ENCODE measurements around the gene TMEM184A. TPM values are rescaled to one million over a fixed set of nuclear protein-coding genes. Genes with fewer than 3 reads are reported as not detected.

TMEM184A gene
- 0.08 TPM for polyA plus RNA-seq

DNA sequence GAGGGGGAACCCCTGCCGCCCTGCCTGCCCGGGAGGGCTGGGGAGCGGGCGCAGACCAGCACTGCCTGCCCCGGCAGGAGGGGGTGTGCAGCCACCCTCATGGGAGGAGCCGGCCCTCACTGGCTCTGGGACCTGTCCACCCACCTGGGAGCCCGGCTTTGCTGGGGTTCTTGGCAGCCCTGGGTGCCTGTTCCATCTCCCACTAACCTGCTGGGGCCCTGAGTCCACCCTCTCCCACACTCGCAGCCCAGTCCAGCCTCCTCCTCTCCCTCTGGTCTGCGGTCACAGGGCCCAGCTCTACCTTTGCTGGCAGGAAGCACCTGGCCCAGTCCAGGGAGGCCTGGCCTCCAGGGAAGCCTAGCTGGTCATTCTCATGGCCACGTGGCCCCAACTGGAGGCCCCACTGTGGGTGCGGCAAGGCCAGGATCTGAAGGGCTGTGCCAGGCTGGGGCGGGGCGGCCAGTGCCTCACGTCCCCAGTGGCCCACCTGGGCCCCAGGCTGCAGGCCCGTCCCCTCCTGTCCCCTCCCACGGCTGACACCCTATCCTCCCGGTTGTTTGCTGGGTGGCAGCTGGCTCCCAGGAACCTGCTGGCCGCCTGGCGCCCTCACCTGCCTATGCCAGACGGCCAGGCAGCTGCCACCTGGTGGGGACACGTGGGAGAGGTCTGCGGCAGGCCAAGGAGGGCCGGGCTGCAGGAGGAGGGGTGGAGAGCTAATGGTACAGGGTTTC, at the start of gene TMEM184A:
TSS of gene TMEM184A (minus strand) at position 393 of the 731 bp plus-strand sequence. CDS start 721 bp downstream, outside the sequence.
- H3K36me3 Mint-ChIP-seq: no peaks in the 10 kb centered on the region
- no peak within 1 kb of the TSS for H3K4me3 Mint-ChIP-seq
- H3K27ac Mint-ChIP-seq: peak within 1 kb of the TSS in 1 of 3 donors; percentile 47
- H3K27me3 Mint-ChIP-seq: peaks cover 2% of the 10 kb centered on the region
- no peaks in the 10 kb centered on the region for H3K9me3 Mint-ChIP-seq
- peaks cover 0 to 2% (median 0%) of the 10 kb centered on the region in 3 donors for H3K4me1 Mint-ChIP-seq

DNA sequence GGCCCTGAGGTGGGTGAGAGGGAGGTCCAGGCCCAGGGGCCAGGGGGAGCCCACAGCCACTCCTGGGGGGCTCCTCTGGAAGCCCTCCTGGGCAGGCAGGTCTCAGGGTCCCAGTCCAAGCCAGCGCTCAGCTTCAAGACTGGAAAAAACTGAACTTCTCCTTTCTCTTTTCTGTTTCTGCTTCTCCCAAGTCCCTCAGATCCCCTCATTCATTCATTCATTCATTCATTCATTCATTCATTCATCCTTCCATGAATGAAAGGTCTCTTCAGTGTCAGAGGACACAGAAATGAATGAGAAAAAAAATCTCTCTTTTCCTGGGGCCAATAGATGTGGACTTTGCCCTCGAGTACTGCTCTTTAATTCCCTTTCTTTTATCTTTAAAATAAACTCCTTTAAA, 48.4 kb upstream of the TMEM184A start:
- no peaks in the 10 kb centered on the region for H3K9me3 Mint-ChIP-seq
- H3K36me3 Mint-ChIP-seq: no peaks in the 10 kb centered on the region
- H3K27me3 Mint-ChIP-seq: peaks cover 9% of the 10 kb centered on the region
- H3K27ac Mint-ChIP-seq: no peak overlapping the region
- H3K4me1 Mint-ChIP-seq: no peaks in the 10 kb centered on the region
- no peak overlapping the region for H3K4me3 Mint-ChIP-seq

DNA sequence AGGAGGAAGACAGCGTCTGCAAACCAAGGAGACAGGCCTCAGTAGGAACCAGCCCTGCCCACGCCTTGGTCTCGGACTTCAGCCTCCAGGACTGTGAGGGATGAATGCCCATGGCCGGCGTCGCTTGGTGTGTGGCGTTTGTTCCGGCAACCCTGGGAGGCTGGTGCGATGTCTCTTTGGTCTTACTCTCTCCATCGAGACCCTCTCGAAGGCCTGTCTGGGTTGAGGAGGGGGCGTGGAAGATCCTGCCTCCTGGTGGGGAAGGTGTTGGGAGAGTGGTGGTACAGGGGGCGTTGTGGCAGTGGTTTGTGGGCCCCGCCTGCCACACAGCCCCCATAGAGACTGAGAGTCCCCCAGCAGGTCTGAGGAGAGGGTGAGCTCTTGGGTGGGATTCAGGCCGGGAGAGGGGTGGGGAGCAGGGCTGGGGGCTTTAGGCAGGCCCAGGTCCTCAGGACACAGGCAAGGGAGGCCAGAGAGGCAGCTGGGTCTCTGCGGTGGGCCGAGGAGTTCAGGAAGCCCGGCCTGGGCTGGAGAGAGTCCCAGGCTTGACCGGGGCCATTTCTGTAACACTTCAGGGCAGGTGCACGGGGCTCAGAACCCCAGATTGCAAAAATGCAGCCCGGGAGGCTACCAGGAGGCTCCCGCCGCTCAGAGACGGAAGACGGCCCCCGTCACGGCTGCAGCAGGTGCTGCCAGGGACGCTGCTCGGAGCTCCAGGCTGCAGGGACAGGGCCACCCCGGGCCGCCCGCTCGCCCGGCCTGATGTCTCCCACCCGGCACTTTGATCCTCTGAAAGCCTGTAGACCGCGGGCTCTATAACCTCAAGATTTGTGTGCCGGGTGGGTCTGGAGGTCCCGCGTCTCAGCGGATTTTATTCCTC, 47.6 kb upstream of the TMEM184A start:
- Mint-ChIP-seq H3K9me3 (no peaks in the 10 kb centered on the region), H3K27ac (no peak overlapping the region), H3K4me1 (no peaks in the 10 kb centered on the region), H3K36me3 (no peaks in the 10 kb centered on the region), H3K4me3 (no peak overlapping the region), H3K27me3 (peaks cover 4% of the 10 kb centered on the region)

DNA sequence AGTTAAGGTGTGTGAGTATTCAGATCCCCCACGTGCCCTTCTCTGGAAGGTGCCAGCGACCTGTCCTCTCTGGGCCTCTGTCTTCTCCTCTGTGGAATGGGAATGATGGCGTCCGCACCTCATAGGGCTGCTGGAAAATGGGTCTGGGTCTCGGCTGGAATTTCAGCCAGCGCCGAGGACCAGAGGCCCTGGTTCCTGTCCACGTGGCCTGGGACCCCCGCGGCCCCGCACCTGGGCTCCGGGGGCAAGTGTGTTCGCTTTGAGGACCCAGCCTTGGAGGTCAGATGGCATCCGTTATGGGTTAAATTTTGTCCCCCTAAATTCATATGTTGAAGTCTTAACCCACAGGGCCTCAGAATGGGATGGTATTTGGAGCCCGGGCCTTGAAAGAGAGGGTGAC, 46.4 kb upstream of the TMEM184A start:
- Mint-ChIP-seq H3K27me3 (peaks cover 4% of the 10 kb centered on the region), H3K9me3 (no peaks in the 10 kb centered on the region), H3K36me3 (no peaks in the 10 kb centered on the region), H3K4me3 (no peak overlapping the region), H3K27ac (no peak overlapping the region), H3K4me1 (no peaks in the 10 kb centered on the region)

DNA sequence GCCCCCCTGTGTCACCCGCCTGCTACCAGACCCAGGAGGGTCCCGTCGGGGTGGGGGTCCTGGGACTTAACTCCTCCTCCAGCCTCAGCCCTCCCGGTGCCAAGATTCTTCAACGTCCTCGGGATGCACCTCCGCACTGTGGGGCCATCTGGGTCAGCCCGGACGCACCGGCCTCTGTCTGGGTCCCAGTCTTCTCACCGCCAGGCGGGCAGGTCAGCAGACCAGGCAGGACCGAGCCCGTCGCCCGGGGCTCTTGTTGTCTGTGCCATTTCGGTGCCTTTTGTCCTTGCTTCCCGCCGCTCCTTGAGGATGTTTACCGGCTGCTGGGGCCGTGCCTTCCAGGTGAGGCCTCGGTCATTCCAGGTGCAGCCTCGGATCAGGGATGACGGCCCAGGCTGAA, 46.0 kb upstream of the TMEM184A start:
- Mint-ChIP-seq H3K9me3 (no peaks in the 10 kb centered on the region), H3K27ac (no peak overlapping the region), H3K4me1 (no peaks in the 10 kb centered on the region), H3K27me3 (peaks cover 4% of the 10 kb centered on the region), H3K36me3 (no peaks in the 10 kb centered on the region), H3K4me3 (no peak overlapping the region)

DNA sequence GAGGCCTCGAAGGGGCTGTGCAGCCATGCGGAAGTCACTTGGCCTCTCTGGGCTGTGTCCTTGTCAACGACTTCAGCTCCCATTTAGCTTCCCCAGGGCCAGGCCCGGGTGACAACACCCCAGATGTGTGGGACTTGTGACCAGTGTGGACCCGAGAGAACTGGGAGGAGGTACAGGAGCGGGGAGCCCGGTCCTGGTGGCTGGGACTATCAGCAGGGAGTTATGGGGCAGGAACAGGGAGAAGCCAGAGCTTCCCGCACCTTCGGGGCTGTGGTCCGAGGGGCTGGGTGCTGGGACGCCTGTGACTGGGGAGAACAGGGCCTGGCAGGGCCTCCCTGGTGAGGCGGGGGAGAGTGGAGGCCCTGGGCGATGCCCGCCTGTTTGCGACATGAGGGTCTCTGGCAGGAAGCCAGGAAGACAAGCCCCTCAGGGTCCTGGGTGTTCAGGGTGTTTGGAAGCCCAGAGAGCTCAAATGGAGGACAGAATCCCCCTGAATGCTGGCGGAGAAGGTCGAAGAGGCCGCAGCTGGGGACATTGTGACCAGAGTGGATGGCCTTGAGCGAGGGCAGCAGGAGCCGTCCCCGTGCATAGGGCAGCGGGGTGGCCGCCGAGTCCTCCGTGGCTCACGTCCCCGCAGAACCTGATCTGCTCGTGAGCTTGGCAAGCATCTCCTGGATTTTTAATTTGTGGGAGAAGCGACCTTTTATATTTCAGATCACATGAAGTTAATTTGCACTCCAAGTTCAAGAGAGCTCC, 43.8 kb upstream of the TMEM184A start:
- H3K4me3 Mint-ChIP-seq: no peak overlapping the region
- H3K27me3 Mint-ChIP-seq: peaks cover 13% of the 10 kb centered on the region
- H3K4me1 Mint-ChIP-seq: no peaks in the 10 kb centered on the region
- no peak overlapping the region for H3K27ac Mint-ChIP-seq
- H3K9me3 Mint-ChIP-seq: no peaks in the 10 kb centered on the region
- no peaks in the 10 kb centered on the region for H3K36me3 Mint-ChIP-seq

DNA sequence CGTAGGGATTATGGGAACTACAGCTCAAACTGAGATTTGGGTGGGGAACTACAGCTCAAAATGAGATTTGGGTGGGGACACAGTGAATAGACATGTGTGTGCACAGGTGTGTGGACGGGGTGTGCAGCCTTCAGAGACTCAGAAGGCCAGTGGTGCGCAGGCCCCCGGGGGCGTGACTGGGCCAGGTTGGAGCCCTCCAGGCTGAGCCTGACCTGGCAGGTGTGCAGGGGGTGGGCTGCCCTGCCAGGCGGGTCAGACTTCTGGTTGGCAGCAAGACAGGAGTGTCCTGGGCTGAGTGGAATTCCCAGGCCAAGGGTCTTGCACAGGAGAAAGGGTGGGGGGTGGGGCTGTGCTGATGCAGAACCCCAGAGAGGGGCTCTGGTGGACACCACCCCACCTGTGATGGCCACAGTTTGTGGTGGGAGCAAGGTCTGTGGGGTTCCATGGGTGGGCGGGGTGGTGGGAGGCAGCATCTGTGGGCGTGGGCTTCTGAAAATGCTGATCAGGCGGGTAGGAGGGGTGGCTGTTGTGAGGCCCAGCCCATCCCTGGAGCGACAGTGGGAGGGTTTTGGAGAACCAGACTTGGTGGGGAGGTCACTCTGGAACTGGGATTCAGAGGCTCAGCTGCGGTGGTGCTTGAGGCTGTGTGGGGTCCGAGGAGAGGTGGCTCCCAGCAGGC, 43.1 kb upstream of the TMEM184A start:
- Mint-ChIP-seq H3K27me3 (peaks cover 12% of the 10 kb centered on the region), H3K4me1 (no peaks in the 10 kb centered on the region), H3K27ac (no peak overlapping the region), H3K4me3 (no peak overlapping the region), H3K9me3 (no peaks in the 10 kb centered on the region), H3K36me3 (no peaks in the 10 kb centered on the region)

DNA sequence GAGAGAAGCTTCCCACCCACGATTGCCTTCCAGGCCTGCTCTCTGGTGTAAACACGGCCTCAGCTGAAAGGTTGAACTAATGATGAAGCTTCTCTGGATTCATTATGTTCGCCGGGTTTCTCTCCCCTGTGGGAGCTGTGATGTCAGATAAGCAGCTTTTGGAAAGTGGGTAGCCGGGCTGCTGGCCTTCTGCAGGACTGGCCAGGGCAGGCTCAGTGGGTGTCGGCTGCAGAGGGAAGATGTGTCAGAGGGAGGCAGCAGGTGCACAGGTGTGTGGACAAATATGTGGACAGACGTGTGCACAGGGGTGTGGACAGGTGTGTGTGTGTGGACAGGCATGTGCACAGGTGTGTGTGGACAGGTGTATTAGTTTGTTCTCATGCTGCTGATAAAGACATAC, 42.3 kb upstream of the TMEM184A start:
- Mint-ChIP-seq H3K9me3 (no peaks in the 10 kb centered on the region), H3K36me3 (no peaks in the 10 kb centered on the region), H3K27ac (no peak overlapping the region), H3K27me3 (peaks cover 12% of the 10 kb centered on the region), H3K4me3 (no peak overlapping the region), H3K4me1 (peaks cover 0 to under 1% (median 0%) of the 10 kb centered on the region in 3 donors)

DNA sequence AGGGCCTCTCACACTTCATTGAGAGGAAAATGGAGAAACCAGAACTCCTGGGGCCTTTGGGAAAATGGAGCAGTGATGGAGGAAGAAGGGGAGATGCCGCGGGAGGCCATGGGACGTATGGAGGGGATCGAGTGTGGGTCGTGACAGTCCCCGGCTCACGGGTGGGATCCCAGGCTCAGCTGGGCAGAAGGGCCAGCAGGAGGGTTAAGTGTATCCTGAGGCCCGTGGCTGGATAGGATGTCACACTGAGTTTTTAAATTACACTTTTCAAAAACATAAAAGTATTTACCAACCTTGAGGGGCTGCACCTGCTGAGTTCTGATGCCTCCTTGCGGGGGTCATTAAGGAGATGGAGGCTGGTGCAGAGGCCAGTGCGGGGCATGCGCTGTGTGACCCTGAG, 41.8 kb upstream of the TMEM184A start:
- H3K27ac Mint-ChIP-seq: no peak overlapping the region
- H3K4me1 Mint-ChIP-seq: peaks cover 0 to 4% (median 1%) of the 10 kb centered on the region in 3 donors
- H3K9me3 Mint-ChIP-seq: no peaks in the 10 kb centered on the region
- H3K27me3 Mint-ChIP-seq: peaks cover 16% of the 10 kb centered on the region
- no peaks in the 10 kb centered on the region for H3K36me3 Mint-ChIP-seq
- no peak overlapping the region for H3K4me3 Mint-ChIP-seq

DNA sequence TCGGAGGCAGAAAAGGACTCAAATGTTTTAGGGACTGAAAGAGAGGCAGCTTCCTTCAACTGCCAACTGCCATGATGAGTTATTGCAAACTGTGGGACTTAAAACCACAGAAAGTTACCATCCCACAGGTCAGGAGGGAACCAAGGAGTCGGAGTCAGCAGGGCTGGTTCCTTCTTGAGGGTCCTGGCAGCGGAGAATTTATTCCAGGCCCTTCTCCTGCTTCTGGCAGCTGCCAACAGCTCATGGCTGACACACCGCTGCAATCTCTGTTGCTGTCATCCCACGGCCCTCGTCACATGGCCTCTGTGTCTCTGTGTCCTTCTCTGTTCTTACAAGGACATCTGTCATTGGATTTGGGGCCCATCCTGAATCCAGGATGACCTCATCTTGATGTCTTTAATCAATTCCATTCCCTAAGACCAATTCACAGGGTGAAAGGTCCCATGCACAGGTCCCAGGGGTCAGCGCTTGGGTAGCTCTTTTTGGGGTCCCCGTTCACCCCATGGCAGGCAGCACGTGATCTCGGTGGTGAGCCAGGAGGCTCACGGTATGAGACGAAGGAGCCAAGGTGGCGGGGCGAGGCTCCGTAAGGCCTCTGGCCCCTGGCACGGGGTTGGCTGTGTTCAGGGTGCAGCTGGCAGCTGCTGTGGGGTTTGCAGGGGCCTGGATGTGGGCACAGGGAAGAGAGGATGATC, 41.2 kb upstream of the TMEM184A start:
- H3K27me3 Mint-ChIP-seq: peaks cover 21% of the 10 kb centered on the region
- H3K4me3 Mint-ChIP-seq: no peak overlapping the region
- no peaks in the 10 kb centered on the region for H3K36me3 Mint-ChIP-seq
- no peak overlapping the region for H3K27ac Mint-ChIP-seq
- no peaks in the 10 kb centered on the region for H3K9me3 Mint-ChIP-seq
- peaks cover 0 to 7% (median 4%) of the 10 kb centered on the region in 3 donors for H3K4me1 Mint-ChIP-seq

DNA sequence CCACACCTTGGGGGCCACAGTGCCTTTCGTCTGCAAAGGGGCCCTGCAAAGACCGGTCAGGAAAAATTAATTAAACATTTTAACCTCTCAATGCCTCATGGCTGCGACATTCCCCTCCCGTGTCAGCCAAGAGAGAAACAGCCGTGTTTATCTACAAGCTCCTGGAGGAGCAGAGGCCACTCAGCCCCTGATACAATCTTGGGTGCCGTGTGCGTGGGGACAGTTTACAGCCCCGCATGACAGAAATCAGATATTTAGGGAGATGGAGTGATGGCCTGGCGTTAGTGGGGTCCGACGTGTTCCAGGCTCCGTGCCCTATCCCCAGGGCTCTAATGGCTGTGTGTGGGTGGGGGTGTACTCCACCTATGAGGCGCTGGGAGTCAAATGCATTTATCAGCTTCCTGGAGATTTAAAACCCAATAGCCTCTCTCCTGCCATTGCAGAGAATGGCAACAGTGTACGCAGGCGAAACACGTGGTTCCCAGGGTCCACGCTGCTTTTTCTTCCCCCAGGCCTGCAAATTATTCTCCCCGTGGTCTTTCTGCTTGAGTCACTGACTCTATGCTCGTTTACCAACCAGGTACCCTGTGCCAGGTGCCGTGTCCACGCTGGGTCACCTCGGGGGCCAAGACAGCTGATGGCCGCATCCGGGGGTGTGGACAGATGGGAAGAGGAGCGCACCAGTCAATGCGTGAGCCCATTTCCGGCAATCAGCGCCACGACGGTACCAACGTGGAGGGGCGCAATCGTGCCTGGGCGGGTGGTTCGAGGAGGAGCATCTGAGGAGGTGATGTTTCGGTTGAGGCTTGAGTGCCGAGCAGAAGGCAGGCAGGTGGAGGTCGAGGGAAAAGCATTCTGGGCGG, 40.4 kb upstream of the TMEM184A start:
- Mint-ChIP-seq H3K9me3 (no peaks in the 10 kb centered on the region), H3K27ac (no peak overlapping the region), H3K4me3 (no peak overlapping the region), H3K36me3 (peaks cover 2% of the 10 kb centered on the region), H3K27me3 (peaks cover 28% of the 10 kb centered on the region), H3K4me1 (peaks cover 5 to 14% (median 8%) of the 10 kb centered on the region in 3 donors)

DNA sequence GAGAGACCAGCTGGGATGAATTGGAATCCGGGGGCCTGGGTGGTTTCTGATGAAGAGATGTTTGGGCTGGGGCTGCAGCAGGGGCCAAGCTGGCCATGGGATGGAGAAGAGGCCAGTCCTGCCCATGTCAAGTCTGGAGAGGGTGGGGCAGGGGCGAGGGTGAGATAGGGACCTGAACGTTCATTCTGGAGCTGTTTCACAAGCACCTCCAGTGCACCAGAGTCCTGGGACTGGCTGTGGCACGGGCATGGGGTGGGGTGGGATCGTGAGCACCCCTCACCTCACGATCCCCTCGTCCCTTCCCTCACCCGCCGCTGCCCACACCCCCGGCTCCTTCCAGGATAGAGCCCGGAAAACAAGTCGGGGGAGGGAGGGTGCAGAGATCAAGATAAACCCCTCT, 39.6 kb upstream of the TMEM184A start:
- Mint-ChIP-seq H3K9me3 (no peaks in the 10 kb centered on the region), H3K4me1 (peaks cover 8 to 15% (median 15%) of the 10 kb centered on the region in 3 donors), H3K36me3 (peaks cover 2% of the 10 kb centered on the region), H3K27ac (no peak overlapping the region), H3K27me3 (peaks cover 35% of the 10 kb centered on the region), H3K4me3 (no peak overlapping the region)

DNA sequence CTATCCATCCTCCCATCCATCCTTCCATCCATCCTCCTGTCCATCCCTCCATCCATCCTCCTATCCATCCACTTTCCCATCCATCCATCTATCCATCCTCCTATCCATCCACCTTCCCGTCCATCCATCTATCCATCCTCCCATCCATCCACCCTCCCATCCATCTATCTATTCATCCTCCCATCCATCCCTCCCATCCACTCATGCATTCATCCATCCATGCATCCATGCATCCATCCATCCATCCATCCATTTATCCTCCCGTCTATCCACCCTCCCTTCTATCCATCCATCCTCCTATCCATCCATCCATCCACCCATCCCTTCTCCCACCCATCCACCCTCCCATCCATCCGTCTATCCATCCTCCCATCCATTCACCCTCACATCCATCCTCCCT, 39.0 kb upstream of the TMEM184A start:
- Mint-ChIP-seq H3K9me3 (no peaks in the 10 kb centered on the region), H3K27me3 (peaks cover 40% of the 10 kb centered on the region), H3K36me3 (peaks cover 2% of the 10 kb centered on the region), H3K4me1 (peaks cover 11 to 15% (median 15%) of the 10 kb centered on the region in 3 donors), H3K27ac (no peak overlapping the region), H3K4me3 (no peak overlapping the region)

Data from IgD-negative memory B cell (primary cell).